ENCODE results near the gene LRRC9.
A peak's percentile ranks its signal among the peaks of the same experiment; 100 is the strongest.
"Not testable (repeated sequence)": the region's sequence is repeated elsewhere in the genome, so short reads cannot be mapped to it uniquely, and the experiment has no call there.

LRRC9 gene

GRCh38 chr14:59957890-59958289 is 37.9 kb downstream of the LRRC9 start:
- DNase-seq (ENCODE audit: low read depth), result not testable (repeated sequence)

- DNase-seq (ENCODE audit: low read depth), result no peak
Observed at GRCh38 chr14:59959668-59960067, 39.7 kb downstream of the LRRC9 start.

- no peak for DNase-seq (ENCODE audit: low read depth)
Observed at GRCh38 chr14:59961518-59962062, 41.6 kb downstream of the LRRC9 start.

DNA sequence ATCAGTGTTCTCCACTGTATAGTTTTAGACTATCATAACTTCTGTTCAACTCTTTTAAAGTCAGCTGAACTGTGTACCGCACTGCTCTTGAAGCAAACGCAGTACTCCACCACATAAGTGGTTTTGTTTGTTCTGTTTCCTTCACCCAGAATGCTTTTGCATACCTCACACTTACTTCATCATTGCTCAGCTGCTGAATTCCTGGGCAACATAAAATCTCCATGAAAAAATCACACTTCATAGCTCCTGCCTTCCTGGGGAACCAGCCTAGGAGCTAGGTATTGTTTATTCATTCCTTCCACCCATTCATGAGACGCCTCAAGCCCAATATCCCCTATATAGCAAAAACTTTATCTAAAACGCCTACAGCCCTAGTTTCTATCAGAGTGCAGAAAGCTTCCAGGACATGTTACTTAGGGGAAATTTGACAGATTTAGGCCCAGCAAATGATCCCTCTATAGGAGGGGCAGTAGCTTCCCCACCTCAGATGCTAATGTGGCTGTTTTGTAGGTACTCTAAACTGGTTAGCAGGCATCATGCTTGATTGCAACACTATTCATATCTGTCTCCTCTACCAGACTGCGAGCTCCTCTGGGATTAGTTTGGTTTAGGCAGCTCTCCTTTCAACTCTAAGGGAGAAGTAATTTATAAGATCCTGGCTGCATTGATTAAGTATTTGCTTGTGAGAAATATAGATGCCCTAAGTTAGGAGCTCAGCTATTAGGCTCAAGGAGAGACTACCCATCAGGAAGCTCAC is 44.5 kb downstream of the LRRC9 start:
- no peak for DNase-seq (ENCODE audit: low read depth)

- no peak for DNase-seq (ENCODE audit: low read depth)
Observed at GRCh38 chr14:59969319-59969718, 49.4 kb downstream of the LRRC9 start.

GRCh38 chr14:59981564-59981963 is 61.6 kb downstream of the LRRC9 start:
- DNase-seq (ENCODE audit: low read depth), result no peak

DNA sequence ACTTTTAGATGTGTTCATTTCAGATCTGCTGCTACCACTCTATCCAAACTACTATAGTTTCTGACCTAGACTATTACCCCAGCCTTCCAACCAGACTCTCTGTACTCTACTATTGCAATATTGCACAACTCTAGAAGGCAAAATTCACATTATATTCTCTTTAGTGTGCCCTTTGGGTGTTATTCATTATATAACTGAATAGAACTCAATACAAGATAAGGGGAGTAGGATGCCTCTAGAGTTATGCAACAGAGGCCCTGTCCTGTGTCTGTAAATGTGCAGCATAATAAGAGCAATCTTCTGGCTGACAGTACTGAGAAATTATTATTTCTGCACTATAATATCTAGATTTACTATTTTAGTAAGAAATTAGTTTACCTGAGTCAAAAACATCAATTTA is 63.1 kb downstream of the LRRC9 start:
- DNase-seq (ENCODE audit: low read depth), result no peak

- no peak for DNase-seq (ENCODE audit: low read depth)
Observed at GRCh38 chr14:59986556-59987059, 66.7 kb downstream of the LRRC9 start.

- DNase-seq (ENCODE audit: low read depth), result no peak
Observed at GRCh38 chr14:59997449-59997848, 77.5 kb downstream of the LRRC9 start.

GRCh38 chr14:59997966-59998365 is 78.0 kb downstream of the LRRC9 start:
- DNase-seq (ENCODE audit: low read depth), result no peak

GRCh38 chr14:59998564-59998963 is 78.6 kb downstream of the LRRC9 start:
- no peak for DNase-seq (ENCODE audit: low read depth)

- DNase-seq (ENCODE audit: low read depth), result no peak
Observed at GRCh38 chr14:60002819-60003492, 83.0 kb downstream of the LRRC9 start.

- DNase-seq (ENCODE audit: low read depth), result no peak
Observed at GRCh38 chr14:60003991-60004390, 84.0 kb downstream of the LRRC9 start.

DNA sequence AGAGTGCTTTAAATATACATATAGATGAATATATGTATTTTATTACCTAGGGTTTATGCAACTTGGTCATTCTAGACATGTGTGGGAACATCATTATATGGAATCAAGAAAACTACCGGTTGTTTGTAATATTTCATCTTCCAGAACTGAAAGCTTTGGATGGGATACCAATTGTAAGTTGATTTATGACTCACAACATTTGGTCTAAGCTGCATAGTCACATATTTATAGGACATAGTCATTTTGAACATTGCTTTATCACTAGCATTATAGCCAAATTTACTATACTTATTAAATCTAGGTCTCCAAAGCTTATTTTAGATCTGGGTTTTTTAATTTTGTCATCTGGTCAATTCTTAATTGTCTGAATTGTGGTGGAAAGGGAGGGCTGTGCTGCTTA is 88.1 kb downstream of the LRRC9 start:
- DNase-seq (ENCODE audit: low read depth), result no peak

DNA sequence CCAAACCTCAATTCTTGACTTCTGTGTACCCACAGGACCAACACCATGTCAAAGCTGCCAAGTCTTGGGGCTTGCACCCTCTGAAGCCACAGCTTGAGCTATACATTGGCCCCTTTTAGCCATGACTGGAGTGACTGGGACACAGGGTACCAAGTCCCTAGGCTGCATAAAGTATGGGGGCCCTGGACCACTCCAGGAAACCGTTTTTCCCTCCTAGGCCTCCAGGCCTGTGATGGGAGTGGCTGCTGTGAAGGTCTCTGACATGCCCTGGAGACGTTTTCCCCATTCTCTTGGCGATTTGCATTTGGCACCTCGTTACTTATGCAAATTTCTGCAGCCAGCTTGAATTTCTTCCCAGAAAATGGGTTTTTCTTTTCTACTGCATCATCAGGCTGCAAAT is 90.3 kb downstream of the LRRC9 start:
- not testable (repeated sequence) for DNase-seq (ENCODE audit: low read depth)

GRCh38 chr14:60014402-60014801 is 94.5 kb downstream of the LRRC9 start:
- DNase-seq (ENCODE audit: low read depth), result no peak

GRCh38 chr14:60021619-60022018 is 101.7 kb downstream of the LRRC9 start:
- DNase-seq (ENCODE audit: low read depth), result no peak

- no peak for DNase-seq (ENCODE audit: low read depth)
Observed at GRCh38 chr14:60025571-60025970, 105.6 kb downstream of the LRRC9 start.

- DNase-seq (ENCODE audit: low read depth), result no peak
Observed at GRCh38 chr14:60035177-60035576, 115.2 kb downstream of the LRRC9 start.

DNA sequence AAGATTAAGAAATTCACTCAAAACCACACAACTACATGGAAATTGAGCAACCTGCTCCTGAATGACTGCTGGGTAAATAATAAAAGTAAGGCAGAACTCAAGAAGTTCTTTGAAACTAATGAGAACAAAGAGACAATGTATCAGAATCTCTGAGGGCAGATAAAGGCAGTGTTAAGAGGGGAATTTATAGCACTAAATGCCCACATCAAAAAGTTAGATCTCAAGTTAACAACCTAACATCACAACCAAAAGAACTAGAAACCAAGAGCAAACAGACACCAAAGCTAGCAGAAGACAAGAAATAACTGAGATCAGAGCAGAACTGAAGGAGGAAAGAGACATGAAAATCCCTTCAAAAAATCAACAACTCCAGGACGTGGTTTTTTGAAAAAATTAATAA is 128.0 kb downstream of the LRRC9 start:
- not testable (repeated sequence) for DNase-seq (ENCODE audit: low read depth)

- peak; percentile 8 for DNase-seq (ENCODE audit: low read depth)
Observed at GRCh38 chr14:60051721-60052221, 131.8 kb downstream of the LRRC9 start.

GRCh38 chr14:60058087-60058486 is 138.1 kb downstream of the LRRC9 start:
- DNase-seq (ENCODE audit: low read depth), result no peak

- DNase-seq (ENCODE audit: low read depth), result no peak
Observed at GRCh38 chr14:60061371-60061770, 141.4 kb downstream of the LRRC9 start.

Measured in GM04503 (cell line).